Measurements from ENCODE around the gene TNNT2. TPM values are rescaled to one million over a fixed set of nuclear protein-coding genes. Genes with fewer than 3 reads are reported as not detected.

Gene TNNT2
- total and polyA plus RNA-seq, 4 donors, result 0.17 to 0.28 (median 0.25) TPM; not detected in 1

DNA sequence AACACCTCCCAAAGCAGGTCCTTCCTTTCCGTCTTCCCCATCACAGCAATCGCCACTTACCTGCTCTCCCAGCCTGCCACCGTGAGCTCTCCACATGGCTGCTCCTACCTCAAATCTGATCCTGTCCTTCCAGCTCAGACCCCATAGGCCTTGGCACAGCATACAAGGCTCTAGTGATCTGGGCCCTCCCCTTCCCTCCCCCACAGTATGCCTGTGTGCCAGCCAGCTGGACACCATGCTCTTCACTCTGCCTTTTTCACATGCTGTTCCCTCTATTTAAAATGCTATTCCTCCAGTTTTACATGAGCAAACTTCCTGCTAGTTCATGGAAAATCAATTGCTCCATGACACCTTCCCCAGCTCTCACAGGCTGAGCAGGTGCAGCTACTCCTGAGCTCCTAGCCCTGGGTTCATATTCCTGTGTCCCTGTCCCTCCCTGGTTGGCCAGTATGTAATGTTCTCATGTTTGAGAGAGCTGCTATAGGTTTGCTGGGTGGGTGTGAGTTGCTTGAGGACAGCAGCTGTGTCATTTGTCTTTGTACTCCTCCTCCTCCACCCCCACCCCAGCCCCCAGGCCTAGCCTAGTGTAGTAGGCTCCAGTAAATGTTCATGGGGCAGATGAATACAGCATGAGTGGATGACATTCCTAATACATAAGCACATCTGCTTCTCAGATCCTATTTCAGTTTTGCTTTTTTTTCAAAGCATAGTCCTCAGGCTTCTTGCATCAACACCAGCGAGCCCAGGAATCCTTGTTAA lies 6.3 kb upstream of the TNNT2 start:
- WGBS, result 92% methylated on average over 4 of the region's 4 CpGs
- no peak for TF ChIP-seq HNF4A (conservative IDR thresholded peaks at IDR 0.05)
- TF ChIP-seq, protein P1, sequence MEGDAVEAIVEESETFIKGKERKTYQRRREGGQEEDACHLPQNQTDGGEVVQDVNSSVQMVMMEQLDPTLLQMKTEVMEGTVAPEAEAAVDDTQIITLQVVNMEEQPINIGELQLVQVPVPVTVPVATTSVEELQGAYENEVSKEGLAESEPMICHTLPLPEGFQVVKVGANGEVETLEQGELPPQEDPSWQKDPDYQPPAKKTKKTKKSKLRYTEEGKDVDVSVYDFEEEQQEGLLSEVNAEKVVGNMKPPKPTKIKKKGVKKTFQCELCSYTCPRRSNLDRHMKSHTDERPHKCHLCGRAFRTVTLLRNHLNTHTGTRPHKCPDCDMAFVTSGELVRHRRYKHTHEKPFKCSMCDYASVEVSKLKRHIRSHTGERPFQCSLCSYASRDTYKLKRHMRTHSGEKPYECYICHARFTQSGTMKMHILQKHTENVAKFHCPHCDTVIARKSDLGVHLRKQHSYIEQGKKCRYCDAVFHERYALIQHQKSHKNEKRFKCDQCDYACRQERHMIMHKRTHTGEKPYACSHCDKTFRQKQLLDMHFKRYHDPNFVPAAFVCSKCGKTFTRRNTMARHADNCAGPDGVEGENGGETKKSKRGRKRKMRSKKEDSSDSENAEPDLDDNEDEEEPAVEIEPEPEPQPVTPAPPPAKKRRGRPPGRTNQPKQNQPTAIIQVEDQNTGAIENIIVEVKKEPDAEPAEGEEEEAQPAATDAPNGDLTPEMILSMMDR (IDR thresholded peaks at IDR 0.05; ENCODE audit: low read depth, low read length, missing input control), result no peak
- TF ChIP-seq, protein P2, sequence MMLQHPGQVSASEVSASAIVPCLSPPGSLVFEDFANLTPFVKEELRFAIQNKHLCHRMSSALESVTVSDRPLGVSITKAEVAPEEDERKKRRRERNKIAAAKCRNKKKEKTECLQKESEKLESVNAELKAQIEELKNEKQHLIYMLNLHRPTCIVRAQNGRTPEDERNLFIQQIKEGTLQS (IDR thresholded peaks at IDR 0.05), result no peak
- TF ChIP-seq RAD21 (IDR thresholded peaks at IDR 0.05), result no peak
- no peak for TF ChIP-seq SP1 (IDR thresholded peaks at IDR 0.05)
- TF ChIP-seq, protein P3, sequence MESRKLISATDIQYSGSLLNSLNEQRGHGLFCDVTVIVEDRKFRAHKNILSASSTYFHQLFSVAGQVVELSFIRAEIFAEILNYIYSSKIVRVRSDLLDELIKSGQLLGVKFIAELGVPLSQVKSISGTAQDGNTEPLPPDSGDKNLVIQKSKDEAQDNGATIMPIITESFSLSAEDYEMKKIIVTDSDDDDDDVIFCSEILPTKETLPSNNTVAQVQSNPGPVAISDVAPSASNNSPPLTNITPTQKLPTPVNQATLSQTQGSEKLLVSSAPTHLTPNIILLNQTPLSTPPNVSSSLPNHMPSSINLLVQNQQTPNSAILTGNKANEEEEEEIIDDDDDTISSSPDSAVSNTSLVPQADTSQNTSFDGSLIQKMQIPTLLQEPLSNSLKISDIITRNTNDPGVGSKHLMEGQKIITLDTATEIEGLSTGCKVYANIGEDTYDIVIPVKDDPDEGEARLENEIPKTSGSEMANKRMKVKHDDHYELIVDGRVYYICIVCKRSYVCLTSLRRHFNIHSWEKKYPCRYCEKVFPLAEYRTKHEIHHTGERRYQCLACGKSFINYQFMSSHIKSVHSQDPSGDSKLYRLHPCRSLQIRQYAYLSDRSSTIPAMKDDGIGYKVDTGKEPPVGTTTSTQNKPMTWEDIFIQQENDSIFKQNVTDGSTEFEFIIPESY (IDR thresholded peaks at IDR 0.05), result no peak
- TF ChIP-seq, protein P4, sequence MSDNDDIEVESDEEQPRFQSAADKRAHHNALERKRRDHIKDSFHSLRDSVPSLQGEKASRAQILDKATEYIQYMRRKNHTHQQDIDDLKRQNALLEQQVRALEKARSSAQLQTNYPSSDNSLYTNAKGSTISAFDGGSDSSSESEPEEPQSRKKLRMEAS (IDR thresholded peaks at IDR 0.05), result no peak
- TF ChIP-seq FOXA1 (IDR thresholded peaks at IDR 0.05), result no peak
- no peak for TF ChIP-seq FOXA2 (IDR thresholded peaks at IDR 0.05)
- no peak for TF ChIP-seq HNF4G (IDR thresholded peaks at IDR 0.05)
- TF ChIP-seq GABPA (IDR thresholded peaks at IDR 0.05 in 1 of 2, conservative IDR thresholded peaks at IDR 0.05 in 1 of 2), result no peak
- TF ChIP-seq, protein P5, sequence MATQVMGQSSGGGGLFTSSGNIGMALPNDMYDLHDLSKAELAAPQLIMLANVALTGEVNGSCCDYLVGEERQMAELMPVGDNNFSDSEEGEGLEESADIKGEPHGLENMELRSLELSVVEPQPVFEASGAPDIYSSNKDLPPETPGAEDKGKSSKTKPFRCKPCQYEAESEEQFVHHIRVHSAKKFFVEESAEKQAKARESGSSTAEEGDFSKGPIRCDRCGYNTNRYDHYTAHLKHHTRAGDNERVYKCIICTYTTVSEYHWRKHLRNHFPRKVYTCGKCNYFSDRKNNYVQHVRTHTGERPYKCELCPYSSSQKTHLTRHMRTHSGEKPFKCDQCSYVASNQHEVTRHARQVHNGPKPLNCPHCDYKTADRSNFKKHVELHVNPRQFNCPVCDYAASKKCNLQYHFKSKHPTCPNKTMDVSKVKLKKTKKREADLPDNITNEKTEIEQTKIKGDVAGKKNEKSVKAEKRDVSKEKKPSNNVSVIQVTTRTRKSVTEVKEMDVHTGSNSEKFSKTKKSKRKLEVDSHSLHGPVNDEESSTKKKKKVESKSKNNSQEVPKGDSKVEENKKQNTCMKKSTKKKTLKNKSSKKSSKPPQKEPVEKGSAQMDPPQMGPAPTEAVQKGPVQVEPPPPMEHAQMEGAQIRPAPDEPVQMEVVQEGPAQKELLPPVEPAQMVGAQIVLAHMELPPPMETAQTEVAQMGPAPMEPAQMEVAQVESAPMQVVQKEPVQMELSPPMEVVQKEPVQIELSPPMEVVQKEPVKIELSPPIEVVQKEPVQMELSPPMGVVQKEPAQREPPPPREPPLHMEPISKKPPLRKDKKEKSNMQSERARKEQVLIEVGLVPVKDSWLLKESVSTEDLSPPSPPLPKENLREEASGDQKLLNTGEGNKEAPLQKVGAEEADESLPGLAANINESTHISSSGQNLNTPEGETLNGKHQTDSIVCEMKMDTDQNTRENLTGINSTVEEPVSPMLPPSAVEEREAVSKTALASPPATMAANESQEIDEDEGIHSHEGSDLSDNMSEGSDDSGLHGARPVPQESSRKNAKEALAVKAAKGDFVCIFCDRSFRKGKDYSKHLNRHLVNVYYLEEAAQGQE (IDR thresholded peaks at IDR 0.05), result no peak
- TF ChIP-seq TAF1 (conservative IDR thresholded peaks at IDR 0.05), result no peak
- no peak for TF ChIP-seq EGR1 (IDR thresholded peaks at IDR 0.05; ENCODE audit: low read depth in 2 of 2)
- TF ChIP-seq NR2F2 (IDR thresholded peaks at IDR 0.05), result no peak
- no peak for TF ChIP-seq JUND (IDR thresholded peaks at IDR 0.05)
- no peak for TF ChIP-seq YY1 (IDR thresholded peaks at IDR 0.05)
- TF ChIP-seq RXRA (IDR thresholded peaks at IDR 0.05), result no peak
- Histone ChIP-seq H3K36me3 (ENCODE audit: control insufficient read depth in 4 of 4, insufficient read depth in 3 of 4, low read depth in 1 of 4, low read length in 3 of 4) (peaks cover 3 to 18% (median 10%) of the 10 kb centered on the region in 4 donors), H3K27ac (ENCODE audit: low read depth in 1 of 2, low read length in 2 of 2) (no peak overlapping the region), H3K27me3 (ENCODE audit: control insufficient read depth in 4 of 4, insufficient read depth in 4 of 4, low read length in 3 of 4) (no peaks in the 10 kb centered on the region), H3K4me1 (ENCODE audit: control insufficient read depth in 4 of 4, insufficient read depth in 4 of 4, low read length in 3 of 4) (no peaks in the 10 kb centered on the region), H3K9ac (ENCODE audit: low read depth in 1 of 2, low read length in 2 of 2) (no peak overlapping the region), H3K9me3 (ENCODE audit: control insufficient read depth in 4 of 4, low read length in 3 of 4) (no peaks in the 10 kb centered on the region), H3K4me3 (ENCODE audit: low read depth in 1 of 3, low read length in 3 of 3) (no peak overlapping the region)
- DNase-seq (ENCODE audit: low spot score), result no peak
